CD4-positive, CD25-positive, alpha-beta regulatory T cell (primary cell): ENCODE measurements around the gene PLAA. TPM values are rescaled to one million over a fixed set of nuclear protein-coding genes. Genes with fewer than 3 reads are reported as not detected.
A peak's percentile ranks its signal among the peaks of the same experiment; 100 is the strongest.
"Not testable (repeated sequence)": the region's sequence is repeated elsewhere in the genome, so short reads cannot be mapped to it uniquely, and the experiment has no call there.

ENCODE experiments used
- ATAC-seq, 2 donors: fragments of 150-1000 bp; cut with Tn5 transposase; one replicate each; pipeline ENCODE4 v1.10.0; 2021; ENCODE audit warnings: low read depth in 2 of 2, moderate number of reproducible peaks in 2 of 2, moderate library complexity in 1 of 2
- DNase-seq, 3 donors: peaks; one replicate each; pipeline versions ENCODE4 v3.0.0 to v3.0.0-alpha.2; 2012 to 2022; ENCODE audit warnings: mixed read lengths in 1 of 3
- H3K27ac ChIP-seq: one replicate; pipeline ENCODE4 v1.7.0; 2013; ENCODE audit warnings: mild to moderate bottlenecking, low read length; ENCODE audit not compliant: insufficient read depth, poor library complexity, severe bottlenecking
- H3K27me3 ChIP-seq: one replicate; pipeline ENCODE4 v1.7.0; 2013; ENCODE audit warnings: low read length; ENCODE audit not compliant: control insufficient read depth, insufficient read depth
- H3K36me3 ChIP-seq: one replicate; pipeline ENCODE4 v1.7.0; 2013; ENCODE audit warnings: mild to moderate bottlenecking, low read length, moderate library complexity; ENCODE audit not compliant: control insufficient read depth, insufficient read depth
- H3K4me1 ChIP-seq: 2 replicates; pipeline ENCODE4 v1.7.0; 2013; ENCODE audit warnings: mild to moderate bottlenecking, low read length; ENCODE audit not compliant: insufficient read depth, control insufficient read depth, poor library complexity, severe bottlenecking
- H3K4me3 ChIP-seq: one replicate; pipeline ENCODE4 v1.7.0; 2013; ENCODE audit warnings: low read depth, mild to moderate bottlenecking, low read length, moderate library complexity
- H3K9me3 ChIP-seq, 2 experiments: 1 replicate in 1 of 2; 2 replicates in 1 of 2; pipeline ENCODE4 v1.7.0; 2013; ENCODE audit warnings: low read length in 2 of 2, mild to moderate bottlenecking in 1 of 2, moderate library complexity in 1 of 2; ENCODE audit not compliant: control insufficient read depth in 2 of 2
- H3K27ac Mint-ChIP-seq, 3 donors: one replicate each; pipeline ENCODE4 v1.8.0; 2020 to 2022; ENCODE audit warnings: mild to moderate bottlenecking in 3 of 3, mixed read lengths in 3 of 3, moderate library complexity in 2 of 3
- H3K27me3 Mint-ChIP-seq: one replicate; pipeline ENCODE4 v1.8.0; 2022; ENCODE audit warnings: mild to moderate bottlenecking, mixed read lengths
- H3K36me3 Mint-ChIP-seq: one replicate; pipeline ENCODE4 v1.8.0; 2020; ENCODE audit warnings: mixed read lengths
- H3K4me1 Mint-ChIP-seq, 4 donors: one replicate each; pipeline ENCODE4 v1.8.0; 2020 to 2022; ENCODE audit warnings: mixed read lengths in 4 of 4, mild to moderate bottlenecking in 1 of 4
- H3K4me3 Mint-ChIP-seq, 4 donors: one replicate each; pipeline ENCODE4 v1.8.0; 2020 to 2022; ENCODE audit warnings: mild to moderate bottlenecking in 4 of 4, mixed read lengths in 4 of 4, moderate library complexity in 3 of 4
- H3K9me3 Mint-ChIP-seq, 7 donors: one replicate each; pipeline ENCODE4 v1.8.0; 2020 to 2022; ENCODE audit warnings: mixed read lengths in 7 of 7, mild to moderate bottlenecking in 3 of 7, moderate library complexity in 2 of 7
- polyA plus RNA-seq, 4 donors: library from polyadenylated mRNA; unstranded; fragments of 300-500 nt; fragmentation: Illumina TruSeq; gene quantifications; one replicate each; pipeline ENCODE4 v1.2.3, GENCODE V29; 2021
- total RNA-seq: library from RNA; stranded (reverse); gene quantifications from one replicate; pipeline ENCODE4 v1.2.3, GENCODE V29; 2022

PLAA gene
- total and polyA plus RNA-seq, 5 donors from 2014 or later = 20.0 to 37.6 (median 25.6) TPM

- peak overlapping the region; percentile 98 to 100 (median 99) for H3K4me3 Mint-ChIP-seq
These were observed 55.3 kb downstream of the PLAA start for GRCh38 chr9:26891726-26892125.

GRCh38 chr9:26888271-26888670 lies 58.8 kb downstream of the PLAA start:
- peaks cover 19% of the 10 kb centered on the region for H3K36me3 Mint-ChIP-seq
- H3K9me3 Mint-ChIP-seq = no peaks in the 10 kb centered on the region

More at GRCh38 chr9:26891726-26892125, 55.3 kb downstream of the PLAA start:
- peaks cover 0 to 5% (median 2%) of the 10 kb centered on the region in 7 donors for H3K9me3 Mint-ChIP-seq
- no peaks in the 10 kb centered on the region for H3K27me3 ChIP-seq
- peaks cover 4% of the 10 kb centered on the region for H3K27me3 Mint-ChIP-seq
- peaks cover 17% of the 10 kb centered on the region for H3K4me1 ChIP-seq
- H3K27ac ChIP-seq = peak overlapping the region; percentile 95
- peaks cover 18 to 49% (median 36%) of the 10 kb centered on the region in 4 donors for H3K4me1 Mint-ChIP-seq
- H3K36me3 Mint-ChIP-seq = peaks cover 9% of the 10 kb centered on the region
- H3K36me3 ChIP-seq = peaks cover 5% of the 10 kb centered on the region
- ATAC-seq (no peak), DNase-seq (peak in 1 of 3 donors; percentile 10)
- no peaks in the 10 kb centered on the region for H3K9me3 ChIP-seq
- peak overlapping the region; percentile 95 for H3K4me3 ChIP-seq
- H3K27ac Mint-ChIP-seq = peak overlapping the region; percentile 81 to 100 (median 99)

GRCh38 chr9:26882154-26882553 lies 64.9 kb downstream of the PLAA start:
- Mint-ChIP-seq H3K4me1 (peaks cover 2 to 9% (median 4%) of the 10 kb centered on the region in 4 donors), H3K36me3 (peaks cover 55% of the 10 kb centered on the region), H3K4me3 (peak overlapping the region in 1 of 4 donors; percentile 68), H3K27ac (peak overlapping the region in 1 of 3 donors; percentile 59), H3K9me3 (peaks cover 0 to 15% (median 3%) of the 10 kb centered on the region in 7 donors), H3K27me3 (no peaks in the 10 kb centered on the region)
- H3K9me3 ChIP-seq = peaks cover 3 to 8% of the 10 kb centered on the region in 2 experiments
- peaks cover 68% of the 10 kb centered on the region for H3K36me3 ChIP-seq
- ATAC-seq = no peak
- no peaks in the 10 kb centered on the region for H3K4me1 ChIP-seq
- no peaks in the 10 kb centered on the region for H3K27me3 ChIP-seq
- H3K27ac ChIP-seq = no peak overlapping the region
- no peak for DNase-seq
- H3K4me3 ChIP-seq = no peak overlapping the region

More at GRCh38 chr9:26888271-26888670, 58.8 kb downstream of the PLAA start:
- Histone ChIP-seq H3K4me1 (peaks cover 15% of the 10 kb centered on the region), H3K4me3 (no peak overlapping the region), H3K9me3 (no peaks in the 10 kb centered on the region), H3K27ac (no peak overlapping the region), H3K36me3 (peaks cover 26% of the 10 kb centered on the region), H3K27me3 (no peaks in the 10 kb centered on the region)
- DNase-seq (no peak), ATAC-seq (no peak)
- Mint-ChIP-seq H3K4me1 (peaks cover 21 to 46% (median 35%) of the 10 kb centered on the region in 4 donors), H3K27me3 (no peaks in the 10 kb centered on the region), H3K27ac (peak overlapping the region in 1 of 3 donors; percentile 1), H3K4me3 (peak overlapping the region in 1 of 4 donors; percentile 99)

GRCh38 chr9:26880262-26880661 lies 66.8 kb downstream of the PLAA start:
- Histone ChIP-seq H3K4me3 (no peak overlapping the region), H3K27ac (no peak overlapping the region), H3K4me1 (no peaks in the 10 kb centered on the region), H3K27me3 (no peaks in the 10 kb centered on the region), H3K9me3 (peaks cover 3 to 8% of the 10 kb centered on the region in 2 experiments), H3K36me3 (peaks cover 57% of the 10 kb centered on the region)
- H3K4me3 Mint-ChIP-seq = peak overlapping the region in 1 of 4 donors; percentile 80
- H3K4me1 Mint-ChIP-seq = peaks cover 2 to 9% (median 4%) of the 10 kb centered on the region in 4 donors
- DNase-seq (no peak), ATAC-seq (no peak)
- peaks cover 56% of the 10 kb centered on the region for H3K36me3 Mint-ChIP-seq
- no peaks in the 10 kb centered on the region for H3K27me3 Mint-ChIP-seq
- peaks cover 0 to 15% (median 3%) of the 10 kb centered on the region in 7 donors for H3K9me3 Mint-ChIP-seq
- no peak overlapping the region for H3K27ac Mint-ChIP-seq

- H3K4me1 ChIP-seq, H3K27ac Mint-ChIP-seq: not testable (repeated sequence)
These were observed 71.9 kb downstream of the PLAA start for GRCh38 chr9:26875155-26875554.

GRCh38 chr9:26870292-26870691 lies 76.8 kb downstream of the PLAA start:
- DNase-seq (no peak), ATAC-seq (no peak)
- no peak overlapping the region for H3K4me3 Mint-ChIP-seq
- Histone ChIP-seq H3K27me3 (no peaks in the 10 kb centered on the region), H3K4me3 (no peak overlapping the region), H3K9me3 (no peaks in the 10 kb centered on the region), H3K4me1 (no peaks in the 10 kb centered on the region), H3K36me3 (peaks cover 11% of the 10 kb centered on the region), H3K27ac (no peak overlapping the region)
- no peaks in the 10 kb centered on the region for H3K9me3 Mint-ChIP-seq
- no peaks in the 10 kb centered on the region for H3K27me3 Mint-ChIP-seq
- H3K36me3 Mint-ChIP-seq = peaks cover 10% of the 10 kb centered on the region
- no peak overlapping the region for H3K27ac Mint-ChIP-seq
- H3K4me1 Mint-ChIP-seq = peaks cover 0 to 1% (median 0%) of the 10 kb centered on the region in 4 donors

More at GRCh38 chr9:26875155-26875554, 71.9 kb downstream of the PLAA start:
- H3K36me3 ChIP-seq = peaks cover 24% of the 10 kb centered on the region
- DNase-seq, H3K27me3 Mint-ChIP-seq, H3K4me3 ChIP-seq, ATAC-seq, H3K4me3 Mint-ChIP-seq, H3K9me3 ChIP-seq, H3K27ac ChIP-seq, H3K27me3 ChIP-seq, H3K4me1 Mint-ChIP-seq: not testable (repeated sequence)
- Mint-ChIP-seq H3K36me3 (peaks cover 27% of the 10 kb centered on the region), H3K9me3 (peaks cover 0 to 12% (median 0%) of the 10 kb centered on the region in 7 donors)

GRCh38 chr9:26863074-26863473 lies 84.0 kb downstream of the PLAA start:
- no peaks in the 10 kb centered on the region for H3K27me3 ChIP-seq
- Mint-ChIP-seq H3K27me3 (no peaks in the 10 kb centered on the region), H3K9me3 (no peaks in the 10 kb centered on the region)

More at GRCh38 chr9:26863074-26863473, 84.0 kb downstream of the PLAA start:
- H3K4me1 ChIP-seq = no peaks in the 10 kb centered on the region
- no peaks in the 10 kb centered on the region for H3K9me3 ChIP-seq
- peaks cover 24% of the 10 kb centered on the region for H3K36me3 ChIP-seq
- peaks cover 11% of the 10 kb centered on the region for H3K36me3 Mint-ChIP-seq
- no peak for ATAC-seq
- no peak overlapping the region for H3K27ac Mint-ChIP-seq
- peaks cover 0 to 6% (median 0%) of the 10 kb centered on the region in 4 donors for H3K4me1 Mint-ChIP-seq
- no peak overlapping the region for H3K4me3 Mint-ChIP-seq
- no peak overlapping the region for H3K4me3 ChIP-seq
- H3K27ac ChIP-seq = no peak overlapping the region
- DNase-seq = no peak
